ENCODE data around the gene RRM1.
"Not testable (repeated sequence)": the region's sequence is repeated elsewhere in the genome, so short reads cannot be mapped to it uniquely, and the experiment has no call there.

RRM1 gene

GRCh38 chr11:4146070-4146771 lies 51.6 kb downstream of the RRM1 start:
- DNase-seq, result no peak

GRCh38 chr11:4146772-4147098 lies 52.1 kb downstream of the RRM1 start:
- no peak for DNase-seq

GRCh38 chr11:4154503-4154902 lies 59.9 kb downstream of the RRM1 start:
- DNase-seq, result no peak

GRCh38 chr11:4156571-4156970 lies 62.0 kb downstream of the RRM1 start:
- no peak for DNase-seq

GRCh38 chr11:4158818-4159217 lies 64.2 kb downstream of the RRM1 start:
- not testable (repeated sequence) for DNase-seq

GRCh38 chr11:4161305-4161704 lies 66.7 kb downstream of the RRM1 start:
- no peak for DNase-seq

- no peak for DNase-seq
Observed at GRCh38 chr11:4164884-4165590, 70.4 kb downstream of the RRM1 start.

- no peak for DNase-seq
Observed at GRCh38 chr11:4167292-4167691, 72.7 kb downstream of the RRM1 start.

GRCh38 chr11:4167758-4168157 lies 73.2 kb downstream of the RRM1 start:
- no peak for DNase-seq

GRCh38 chr11:4175620-4176350 lies 81.2 kb downstream of the RRM1 start:
- not testable (repeated sequence) for DNase-seq

GRCh38 chr11:4178813-4179662 lies 84.4 kb downstream of the RRM1 start:
- no peak for DNase-seq

GRCh38 chr11:4180441-4181183 lies 86.0 kb downstream of the RRM1 start:
- no peak for DNase-seq

GRCh38 chr11:4181782-4182721 lies 87.5 kb downstream of the RRM1 start:
- no peak for DNase-seq

GRCh38 chr11:4183410-4184057 lies 88.9 kb downstream of the RRM1 start:
- no peak for DNase-seq

- no peak for DNase-seq
Observed at GRCh38 chr11:4184163-4184916, 89.7 kb downstream of the RRM1 start.

GRCh38 chr11:4185561-4185960 lies 91.0 kb downstream of the RRM1 start:
- DNase-seq, result no peak

GRCh38 chr11:4186464-4187054 lies 92.0 kb downstream of the RRM1 start:
- DNase-seq, result no peak

- DNase-seq, result no peak
Observed at GRCh38 chr11:4187055-4187988, 92.7 kb downstream of the RRM1 start.

Data from NCI-H187 treated with DMSO at 0.1 percent for 48 hours (cell line).